ENCODE measurements around the gene AMBP. TPM values are rescaled to one million over a fixed set of nuclear protein-coding genes. Genes with fewer than 3 reads are reported as not detected.

The AMBP gene
- total RNA-seq, 1 experiment from 2014 or later: not detected

GRCh38 chr9:114080195-114080772, 2.2 kb upstream of the AMBP start:
- no peak for DNase-seq (ENCODE audit: low spot score)
- H3K9me3 ChIP-seq (ENCODE audit: low read depth, low read length, poor library complexity, severe bottlenecking): no peaks in the 10 kb centered on the region
- peaks cover 3% of the 10 kb centered on the region for H3K27me3 ChIP-seq (replicated peaks; ENCODE audit: insufficient read depth, low read depth, low read length, poor library complexity)
- H3K27ac ChIP-seq (ENCODE audit: low read depth, low read length, poor library complexity, severe bottlenecking): no peak overlapping the region
- H3K4me1 ChIP-seq (ENCODE audit: insufficient read depth, low read length, poor library complexity, severe bottlenecking): no peaks in the 10 kb centered on the region
- ChIA-PET POLR2A (ENCODE audit: low non-redundant PET) (no interaction called here), CTCF (interaction anchor here (0.5 kb wide), 1 partner anchor 13 kb away, joined by 3 read pairs; no protein-coding TSS in a partner anchor)
- H3K4me3 ChIP-seq (ENCODE audit: low read depth, low read length, poor library complexity, severe bottlenecking): no peak overlapping the region
- no peak for TF ChIP-seq CTCF (conservative IDR thresholded peaks at IDR 0.05; ENCODE audit: low read depth, low read length)
- no peak for TF ChIP-seq EZH2 (IDR thresholded peaks at IDR 0.05; ENCODE audit: borderline replicate concordance, low read depth, low read length, poor library complexity, severe bottlenecking)
- no peaks in the 10 kb centered on the region for H3K36me3 ChIP-seq (ENCODE audit: insufficient read depth, low read length, poor library complexity, severe bottlenecking)
- no TSS peak for BruUV-seq (replicated peaks)
- intact Hi-C loops (cut with micrococcal nuclease; ENCODE audit: unreplicated experiment): no loop called here

- Histone ChIP-seq H3K36me3 (ENCODE audit: insufficient read depth, low read length, poor library complexity, severe bottlenecking) (no peaks in the 10 kb centered on the region), H3K4me1 (ENCODE audit: insufficient read depth, low read length, poor library complexity, severe bottlenecking) (no peaks in the 10 kb centered on the region), H3K4me3 (ENCODE audit: low read depth, low read length, poor library complexity, severe bottlenecking) (no peak overlapping the region), H3K9me3 (ENCODE audit: low read depth, low read length, poor library complexity, severe bottlenecking) (no peaks in the 10 kb centered on the region), H3K27ac (ENCODE audit: low read depth, low read length, poor library complexity, severe bottlenecking) (no peak overlapping the region), H3K27me3 (replicated peaks; ENCODE audit: insufficient read depth, low read depth, low read length, poor library complexity) (peaks cover 8% of the 10 kb centered on the region)
- CTCF ChIA-PET: no interaction called here
- TF ChIP-seq CTCF (conservative IDR thresholded peaks at IDR 0.05; ENCODE audit: low read depth, low read length) (no peak), EZH2 (IDR thresholded peaks at IDR 0.05; ENCODE audit: borderline replicate concordance, low read depth, low read length, poor library complexity, severe bottlenecking) (no peak)
- BruUV-seq (replicated peaks): no TSS peak
- no peak for DNase-seq (ENCODE audit: low spot score)
- intact Hi-C loops (cut with micrococcal nuclease; ENCODE audit: unreplicated experiment): no loop called here
- POLR2A ChIA-PET (ENCODE audit: low non-redundant PET): no interaction called here
These were observed 669 bp upstream of the AMBP start for GRCh38 chr9:114078781-114079156.

- intact Hi-C loops (cut with micrococcal nuclease; ENCODE audit: unreplicated experiment): no loop called here
- peaks cover 8% of the 10 kb centered on the region for H3K27me3 ChIP-seq (replicated peaks; ENCODE audit: insufficient read depth, low read depth, low read length, poor library complexity)
- CTCF ChIA-PET: no interaction called here
- BruUV-seq (replicated peaks): no TSS peak
- TF ChIP-seq EZH2 (IDR thresholded peaks at IDR 0.05; ENCODE audit: borderline replicate concordance, low read depth, low read length, poor library complexity, severe bottlenecking) (no peak), CTCF (conservative IDR thresholded peaks at IDR 0.05; ENCODE audit: low read depth, low read length) (no peak)
- H3K27ac ChIP-seq (ENCODE audit: low read depth, low read length, poor library complexity, severe bottlenecking): no peak overlapping the region
- H3K4me3 ChIP-seq (ENCODE audit: low read depth, low read length, poor library complexity, severe bottlenecking): no peak overlapping the region
- H3K9me3 ChIP-seq (ENCODE audit: low read depth, low read length, poor library complexity, severe bottlenecking): no peaks in the 10 kb centered on the region
- no peak for DNase-seq (ENCODE audit: low spot score)
- no peaks in the 10 kb centered on the region for H3K4me1 ChIP-seq (ENCODE audit: insufficient read depth, low read length, poor library complexity, severe bottlenecking)
- POLR2A ChIA-PET (ENCODE audit: low non-redundant PET): no interaction called here
- no peaks in the 10 kb centered on the region for H3K36me3 ChIP-seq (ENCODE audit: insufficient read depth, low read length, poor library complexity, severe bottlenecking)
These were observed 800 bp downstream of the AMBP start for GRCh38 chr9:114077162-114077837.

Data from A673 (cell line).